Measurements from ENCODE around the gene SHROOM3.

GRCh38 chr4:76823495-76823894, 388.5 kb downstream of the SHROOM3 start:
- no peak for TF ChIP-seq POLR2A (IDR thresholded peaks at IDR 0.05; ENCODE audit: low read depth)
- TF ChIP-seq CTCF (IDR thresholded peaks at IDR 0.05): no peak

All from esophagus muscularis mucosa (tissue), 3 donors.